Measurements from ENCODE around the gene CFAP299. TPM values are rescaled to one million over a fixed set of nuclear protein-coding genes. Genes with fewer than 3 reads are reported as not detected.

CFAP299 gene
- total and polyA plus RNA-seq, 2 donors (not counting 1 experiment from before 2014, with no cell fraction given): not detected

GRCh38 chr4:80990851-80991250 is 655.3 kb downstream of the CFAP299 start:
- H3K4me1 Mint-ChIP-seq: peaks cover 25% of the 10 kb centered on the region
- Histone ChIP-seq H3K27ac (ENCODE audit: low read length in 2 of 2) (no peak overlapping the region), H3K9me3 (ENCODE audit: control extremely low read depth in 1 of 3, control insufficient read depth in 2 of 3, insufficient read depth in 1 of 3, low read length in 2 of 3) (no peaks in the 10 kb centered on the region), H3K36me3 (replicated peaks in 1 of 2; ENCODE audit: control extremely low read depth in 1 of 2, control insufficient read depth in 1 of 2, extremely low read depth in 1 of 2, insufficient read depth in 2 of 2, low read length in 1 of 2) (no peaks in the 10 kb centered on the region), H3K79me2 (ENCODE audit: control insufficient read depth, insufficient read depth, low read length) (no peaks in the 10 kb centered on the region), H3K9ac (ENCODE audit: low read length) (no peak overlapping the region), H4K20me1 (ENCODE audit: control insufficient read depth, insufficient read depth, low read length, poor library complexity, severe bottlenecking) (no peaks in the 10 kb centered on the region), H3K4me1 (ENCODE audit: control insufficient read depth in 2 of 2, insufficient read depth in 2 of 2, low read length in 2 of 2) (peaks cover 11 to 18% of the 10 kb centered on the region in 2 donors), H3K27me3 (replicated peaks in 1 of 4; ENCODE audit: control extremely low read depth in 1 of 4, control insufficient read depth in 3 of 4, insufficient read depth in 4 of 4, low read length in 3 of 4) (no peaks in the 10 kb centered on the region), H3K4me3 (ENCODE audit: control extremely low read depth in 1 of 5, extremely low read depth in 1 of 5, insufficient read depth in 1 of 5, low read depth in 2 of 5, low read length in 4 of 5) (no peak overlapping the region), H3K4me2 (replicated peaks; ENCODE audit: low read depth, low read length, poor library complexity, severe bottlenecking) (peak overlapping the region; percentile 16), H2AFZ (ENCODE audit: insufficient read depth, low read depth, low read length, poor library complexity, severe bottlenecking) (no peak overlapping the region)
- H3K27me3 Mint-ChIP-seq: no peaks in the 10 kb centered on the region
- intact Hi-C loops (cut with micrococcal nuclease): loop anchor here (1.0 to 5.0 kb wide), 5 partner anchors 46 to 630 kb away; no protein-coding TSS in a partner anchor
- no peak overlapping the region for H3K4me3 Mint-ChIP-seq
- CTCF ChIA-PET: interaction anchor here (0.7 to 4.3 kb wide), 21 partner anchors 9 to 1748 kb away, joined by 3 to 41 read pairs (median 7); no protein-coding TSS in a partner anchor
- H3K9me3 Mint-ChIP-seq (ENCODE audit: insufficient read depth): no peaks in the 10 kb centered on the region
- TF ChIP-seq CTCF (IDR thresholded peaks at IDR 0.05): no peak
- no peak for TF ChIP-seq EZH2 (IDR thresholded peaks at IDR 0.05; ENCODE audit: borderline replicate concordance, insufficient read depth, low read depth, low read length, poor library complexity, severe bottlenecking)
- POLR2A ChIA-PET: no interaction called here
- ATAC-seq (ENCODE audit: low read depth) (peak; percentile 47), DNase-seq (peak; percentile 14)
- H3K27ac Mint-ChIP-seq: no peak overlapping the region
- WGBS (ENCODE audit: insufficient coverage): 10% methylated on average over 2 of the region's 2 CpGs

- H3K27me3 ChIP-seq (replicated peaks in 1 of 4; ENCODE audit: control extremely low read depth in 1 of 4, control insufficient read depth in 3 of 4, insufficient read depth in 4 of 4, low read length in 3 of 4): no peaks in the 10 kb centered on the region
- ChIA-PET POLR2A (no interaction called here), CTCF (interaction anchor here (1.2 kb wide), 1 partner anchor 9 kb away, joined by 3 read pairs; no protein-coding TSS in a partner anchor)
- DNase-seq (no peak), ATAC-seq (ENCODE audit: low read depth) (no peak)
- Mint-ChIP-seq H3K4me3 (no peak overlapping the region), H3K27me3 (no peaks in the 10 kb centered on the region), H3K27ac (no peak overlapping the region), H3K9me3 (ENCODE audit: insufficient read depth) (no peaks in the 10 kb centered on the region), H3K4me1 (peaks cover 14% of the 10 kb centered on the region)
- H3K36me3 ChIP-seq (replicated peaks in 1 of 2; ENCODE audit: control extremely low read depth in 1 of 2, control insufficient read depth in 1 of 2, extremely low read depth in 1 of 2, insufficient read depth in 2 of 2, low read length in 1 of 2): no peaks in the 10 kb centered on the region
- peaks cover 0 to 1% (median 0%) of the 10 kb centered on the region in 3 donors for H3K9me3 ChIP-seq (ENCODE audit: control extremely low read depth in 1 of 3, control insufficient read depth in 2 of 3, insufficient read depth in 1 of 3, low read length in 2 of 3)
- peaks cover 11 to 15% of the 10 kb centered on the region in 2 donors for H3K4me1 ChIP-seq (ENCODE audit: control insufficient read depth in 2 of 2, insufficient read depth in 2 of 2, low read length in 2 of 2)
- H3K4me2 ChIP-seq (replicated peaks; ENCODE audit: low read depth, low read length, poor library complexity, severe bottlenecking): no peak overlapping the region
- H3K9ac ChIP-seq (ENCODE audit: low read length): no peak overlapping the region
- intact Hi-C loops (cut with micrococcal nuclease): no loop called here
- WGBS (ENCODE audit: insufficient coverage): no CpG with 5 or more reads among the region's 3 CpGs
- H4K20me1 ChIP-seq (ENCODE audit: control insufficient read depth, insufficient read depth, low read length, poor library complexity, severe bottlenecking): no peaks in the 10 kb centered on the region
- H3K79me2 ChIP-seq (ENCODE audit: control insufficient read depth, insufficient read depth, low read length): no peaks in the 10 kb centered on the region
- H3K27ac ChIP-seq (ENCODE audit: low read length in 2 of 2): no peak overlapping the region
- no peak overlapping the region for H3K4me3 ChIP-seq (ENCODE audit: control extremely low read depth in 1 of 5, extremely low read depth in 1 of 5, insufficient read depth in 1 of 5, low read depth in 2 of 5, low read length in 4 of 5)
- no peak overlapping the region for H2AFZ ChIP-seq (ENCODE audit: insufficient read depth, low read depth, low read length, poor library complexity, severe bottlenecking)
- no peak for TF ChIP-seq EZH2 (IDR thresholded peaks at IDR 0.05; ENCODE audit: borderline replicate concordance, insufficient read depth, low read depth, low read length, poor library complexity, severe bottlenecking)
- TF ChIP-seq CTCF (IDR thresholded peaks at IDR 0.05): no peak
These were observed 664.4 kb downstream of the CFAP299 start for GRCh38 chr4:80999943-81000342.
